ENCODE results near the gene PRKD1. TPM values are rescaled to one million over a fixed set of nuclear protein-coding genes. Genes with fewer than 3 reads are reported as not detected.

PRKD1 gene
- total and polyA plus RNA-seq, 2 of the 13 experiments (the other 11 are each of a cell fraction or from before 2014, with no cell fraction given), result 0.22 to 1.3 TPM

GRCh38 chr14:29893989-29894388 lies 33.7 kb downstream of the PRKD1 start (continued):
- TF ChIP-seq ZNF574 (CRISPR knock-in tag; IDR thresholded peaks at IDR 0.05) (no peak), ZNF740 (CRISPR knock-in tag; IDR thresholded peaks at IDR 0.05) (no peak), CEBPG (CRISPR knock-in tag; IDR thresholded peaks at IDR 0.05) (no peak), MAFK (conservative IDR thresholded peaks at IDR 0.05 in 1 of 2, IDR thresholded peaks at IDR 0.05 in 1 of 2; ENCODE audit: low read length in 2 of 2) (no peak)

- FAIRE-seq, result no peak
- Histone ChIP-seq H3K27ac (ENCODE audit: extremely low read length, insufficient read depth, low read length) (no peak overlapping the region), H3K9ac (ENCODE audit: insufficient read depth, low read depth, low read length) (no peak overlapping the region), H3K9me3 (ENCODE audit: low read length) (peaks cover 73% of the 10 kb centered on the region), H3K79me2 (ENCODE audit: insufficient read depth, low read length) (no peaks in the 10 kb centered on the region), H3K4me2 (ENCODE audit: low read depth, low read length) (no peak overlapping the region), H3K4me1 (ENCODE audit: insufficient read depth, low read length) (no peaks in the 10 kb centered on the region), H3K27me3 (ENCODE audit: control insufficient read depth in 1 of 2, insufficient read depth in 2 of 2, low read length in 2 of 2) (no peaks in the 10 kb centered on the region), H2AFZ (ENCODE audit: low read length) (no peak overlapping the region), H3K4me3 (replicated peaks in 1 of 3; ENCODE audit: insufficient read depth in 1 of 3, low read depth in 2 of 3, low read length in 3 of 3) (no peak overlapping the region), H3K36me3 (replicated peaks in 1 of 2; ENCODE audit: control insufficient read depth in 1 of 2, insufficient read depth in 2 of 2, low read length in 2 of 2) (no peaks in the 10 kb centered on the region), H4K20me1 (ENCODE audit: insufficient read depth, low read length) (no peaks in the 10 kb centered on the region)
- ATAC-seq, result no peak
- intact Hi-C loops (cut with micrococcal nuclease; ENCODE audit: unreplicated experiment), result no loop called here
- in situ Hi-C loops (cut with HindIII; ENCODE audit: extremely low pct_ligation_motif_present, low pct_unique_long_range_greater_than_20kb), result no loop called here
- TF ChIP-seq PHF20 (CRISPR knock-in tag; IDR thresholded peaks at IDR 0.05) (no peak), NR2F1 (CRISPR knock-in tag; IDR thresholded peaks at IDR 0.05) (no peak), RBFOX2 (IDR thresholded peaks at IDR 0.05; ENCODE audit: low read depth, low read length) (no peak), UBTF (CRISPR knock-in tag; IDR thresholded peaks at IDR 0.05) (no peak), NR2F6 (IDR thresholded peaks at IDR 0.05) (no peak), NR2F6 (CRISPR knock-in tag; IDR thresholded peaks at IDR 0.05) (no peak), IRF2 (CRISPR knock-in tag; IDR thresholded peaks at IDR 0.05) (no peak), ZNF33A (CRISPR knock-in tag; IDR thresholded peaks at IDR 0.05; ENCODE audit: borderline replicate concordance) (no peak), NCOA5 (CRISPR knock-in tag; IDR thresholded peaks at IDR 0.05) (no peak)
- CTCF ChIA-PET (ENCODE audit: low intra/inter-chr PET ratio, low total read pairs), result no interaction called here
- no TSS peak for BruUV-seq (replicated peaks)
- DNase-seq (ENCODE audit: low spot score), result no peak
- POLR2A ChIA-PET, result no interaction called here
These were observed 35.3 kb downstream of the PRKD1 start for GRCh38 chr14:29892327-29892726.

Measured in HepG2 (cell line).